Caco-2 (cell line): ENCODE data around the gene OGFOD3. TPM values are rescaled to one million over a fixed set of nuclear protein-coding genes. Genes with fewer than 3 reads are reported as not detected.

ENCODE experiments used
- BruUV-seq: library from RNA; stranded (reverse); fragments of 400-500 nt; replicated peaks from 2 replicates; lab custom pipeline; 2021; lab: Mats Ljungman, UMichigan
- CTCF ChIA-PET: fragments of 300-600 bp; sonication (Branson Sonifier 250); formaldehyde crosslinking; loops from one replicate; lab custom pipeline; 2022; ENCODE audit warnings: antibody characterized with exemption; lab: Charles Lee
- POLR2A ChIA-PET: fragments of 300-600 bp; sonication (Branson Sonifier 250); formaldehyde crosslinking; loops from one replicate; lab custom pipeline; 2022; ENCODE audit warnings: antibody characterized with exemption; lab: Charles Lee
- DNase-seq, 2 experiments: peaks; one replicate each; pipeline versions ENCODE4 v3.0.0 to v3.0.0-alpha.2; 2020 to 2022
- H3K27me3 ChIP-seq: replicated peaks from 2 replicates; pipeline ENCODE4 v1.6.0; 2011; ENCODE audit warnings: low read length; ENCODE audit not compliant: control insufficient read depth, insufficient read depth
- H3K36me3 ChIP-seq: 2 replicates; pipeline ENCODE4 v1.5.1; 2011; ENCODE audit warnings: low read length; ENCODE audit not compliant: control insufficient read depth, insufficient read depth
- H3K4me1 ChIP-seq: fragments of 250-450 bp; sonication (Bioruptor Pico); 2 replicates; pipeline ENCODE4 v1.5.1; 2020; ENCODE audit warnings: mild to moderate bottlenecking
- H3K4me3 ChIP-seq: 2 replicates; pipeline ENCODE4 v1.5.1; 2011; ENCODE audit warnings: low read depth, mild to moderate bottlenecking, control low read depth, low read length
- H3K9me3 ChIP-seq: fragments of 250-450 bp; sonication (Bioruptor Pico); 2 replicates; pipeline ENCODE4 v1.5.1; 2020; ENCODE audit warnings: mild to moderate bottlenecking, moderate library complexity
- H3K27ac Mint-ChIP-seq: one replicate; pipeline ENCODE4 v1.8.0; 2022; ENCODE audit warnings: mixed read lengths; ENCODE audit not compliant: unreplicated experiment
- H3K27me3 Mint-ChIP-seq: one replicate; pipeline ENCODE4 v1.8.0; 2022; ENCODE audit warnings: mixed read lengths; ENCODE audit not compliant: insufficient read depth, unreplicated experiment
- H3K36me3 Mint-ChIP-seq: one replicate; pipeline ENCODE4 v1.8.0; 2022; ENCODE audit warnings: mild to moderate bottlenecking, mixed read lengths; ENCODE audit not compliant: insufficient read depth, unreplicated experiment
- H3K4me1 Mint-ChIP-seq: one replicate; pipeline ENCODE4 v1.8.0; 2022; ENCODE audit warnings: low read depth, mixed read lengths; ENCODE audit not compliant: unreplicated experiment
- H3K4me3 Mint-ChIP-seq: one replicate; pipeline ENCODE4 v1.8.0; 2022; ENCODE audit warnings: mild to moderate bottlenecking, moderate library complexity, mixed read lengths; ENCODE audit not compliant: unreplicated experiment
- H3K9me3 Mint-ChIP-seq: one replicate; pipeline ENCODE4 v1.8.0; 2022; ENCODE audit warnings: mixed read lengths; ENCODE audit not compliant: unreplicated experiment
- intact Hi-C: fragments of 100-400 bp; cut with micrococcal nuclease; formaldehyde crosslinking; loops from one replicate; pipeline ENCODE4 v1.10.0; 2022; ENCODE audit not compliant: unreplicated experiment
- total RNA-seq: library from RNA; stranded (reverse); gene quantifications from 2 replicates; pipeline ENCODE4 v1.2.3, GENCODE V29; 2022
- TF ChIP-seq, protein P1 (sequence below), 2 experiments: fragments of 200-600 bp in 1 of 2; IDR thresholded peaks; 1 replicate in 1 of 2; 2 replicates in 1 of 2; pipeline versions ENCODE4 v1.5.1 to v1.8.0; 2011 to 2022; ENCODE audit warnings: antibody characterized with exemption in 1 of 2, control low read depth in 1 of 2, inconsistent platforms in 1 of 2, low read depth in 1 of 2, low read length in 1 of 2, mild to moderate bottlenecking in 1 of 2, moderate library complexity in 1 of 2; ENCODE audit not compliant: insufficient read depth in 1 of 2, severe bottlenecking in 1 of 2, unreplicated experiment in 1 of 2

Gene OGFOD3
- total RNA-seq, 1 experiment from 2014 or later, result 51.2 TPM

- Mint-ChIP-seq H3K27ac (no peak overlapping the region), H3K4me3 (no peak overlapping the region), H3K27me3 (no peaks in the 10 kb centered on the region), H3K9me3 (no peaks in the 10 kb centered on the region), H3K4me1 (no peaks in the 10 kb centered on the region), H3K36me3 (peaks cover 33% of the 10 kb centered on the region)
- BruUV-seq, result no TSS peak
- Histone ChIP-seq H3K36me3 (peaks cover 1% of the 10 kb centered on the region; the same call in 1 of the 2 replicates), H3K4me1 (peaks cover 14% of the 10 kb centered on the region), H3K4me3 (no peak overlapping the region), H3K9me3 (no peaks in the 10 kb centered on the region), H3K27me3 (no peaks in the 10 kb centered on the region)
- TF ChIP-seq, protein P1, sequence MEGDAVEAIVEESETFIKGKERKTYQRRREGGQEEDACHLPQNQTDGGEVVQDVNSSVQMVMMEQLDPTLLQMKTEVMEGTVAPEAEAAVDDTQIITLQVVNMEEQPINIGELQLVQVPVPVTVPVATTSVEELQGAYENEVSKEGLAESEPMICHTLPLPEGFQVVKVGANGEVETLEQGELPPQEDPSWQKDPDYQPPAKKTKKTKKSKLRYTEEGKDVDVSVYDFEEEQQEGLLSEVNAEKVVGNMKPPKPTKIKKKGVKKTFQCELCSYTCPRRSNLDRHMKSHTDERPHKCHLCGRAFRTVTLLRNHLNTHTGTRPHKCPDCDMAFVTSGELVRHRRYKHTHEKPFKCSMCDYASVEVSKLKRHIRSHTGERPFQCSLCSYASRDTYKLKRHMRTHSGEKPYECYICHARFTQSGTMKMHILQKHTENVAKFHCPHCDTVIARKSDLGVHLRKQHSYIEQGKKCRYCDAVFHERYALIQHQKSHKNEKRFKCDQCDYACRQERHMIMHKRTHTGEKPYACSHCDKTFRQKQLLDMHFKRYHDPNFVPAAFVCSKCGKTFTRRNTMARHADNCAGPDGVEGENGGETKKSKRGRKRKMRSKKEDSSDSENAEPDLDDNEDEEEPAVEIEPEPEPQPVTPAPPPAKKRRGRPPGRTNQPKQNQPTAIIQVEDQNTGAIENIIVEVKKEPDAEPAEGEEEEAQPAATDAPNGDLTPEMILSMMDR (IDR thresholded peaks at IDR 0.05; ENCODE audit: insufficient read depth in 1 of 2, low read depth in 1 of 2, low read length in 1 of 2, severe bottlenecking in 1 of 2, unreplicated experiment in 1 of 2), result no peak
- ChIA-PET CTCF (no interaction called here), POLR2A (no interaction called here)
- DNase-seq, result no peak
- intact Hi-C loops, result no loop called here
Measured at GRCh38 chr17:82446649-82447048, 28.3 kb upstream of the OGFOD3 start.

- H3K4me3 ChIP-seq, result no peak overlapping the region
- no peaks in the 10 kb centered on the region for H3K27me3 ChIP-seq
- Mint-ChIP-seq H3K36me3 (peaks cover 38% of the 10 kb centered on the region), H3K27ac (no peak overlapping the region), H3K4me1 (no peaks in the 10 kb centered on the region), H3K4me3 (no peak overlapping the region), H3K9me3 (no peaks in the 10 kb centered on the region), H3K27me3 (no peaks in the 10 kb centered on the region)
- H3K4me1 ChIP-seq, result peaks cover 9% of the 10 kb centered on the region
- ChIA-PET CTCF (no interaction called here), POLR2A (no interaction called here)
- no peak for DNase-seq
- TF ChIP-seq, protein P1 (IDR thresholded peaks at IDR 0.05; ENCODE audit: insufficient read depth in 1 of 2, low read depth in 1 of 2, low read length in 1 of 2, severe bottlenecking in 1 of 2, unreplicated experiment in 1 of 2), result no peak
- H3K9me3 ChIP-seq, result no peaks in the 10 kb centered on the region
- intact Hi-C loops, result no loop called here
- BruUV-seq, result no TSS peak
- peaks cover 1% of the 10 kb centered on the region; the same call in 1 of the 2 replicates for H3K36me3 ChIP-seq
Measured at GRCh38 chr17:82446124-82446523, 27.7 kb upstream of the OGFOD3 start.

GRCh38 chr17:82445542-82445941, 27.2 kb upstream of the OGFOD3 start:
- no peak overlapping the region for H3K4me3 Mint-ChIP-seq
- H3K9me3 Mint-ChIP-seq, result no peaks in the 10 kb centered on the region
- H3K36me3 ChIP-seq, result peaks cover 1% of the 10 kb centered on the region; the same call in 1 of the 2 replicates
- POLR2A ChIA-PET, result no interaction called here
- intact Hi-C loops, result no loop called here
- peaks cover 7% of the 10 kb centered on the region; the same call in 1 of the 2 replicates for H3K4me1 ChIP-seq
- H3K27me3 ChIP-seq, result no peaks in the 10 kb centered on the region
- TF ChIP-seq, protein P1 (IDR thresholded peaks at IDR 0.05; ENCODE audit: insufficient read depth in 1 of 2, low read depth in 1 of 2, low read length in 1 of 2, severe bottlenecking in 1 of 2, unreplicated experiment in 1 of 2), result no peak
- CTCF ChIA-PET, result no interaction called here
- H3K36me3 Mint-ChIP-seq, result peaks cover 38% of the 10 kb centered on the region
- H3K9me3 ChIP-seq, result no peaks in the 10 kb centered on the region
- H3K4me1 Mint-ChIP-seq, result no peaks in the 10 kb centered on the region
- BruUV-seq, result no TSS peak
- H3K27ac Mint-ChIP-seq, result no peak overlapping the region
- no peak overlapping the region for H3K4me3 ChIP-seq
- no peaks in the 10 kb centered on the region for H3K27me3 Mint-ChIP-seq
- no peak for DNase-seq
